GM12801 (cell line): Measurements from ENCODE around the gene SLC12A7.

Source experiments
- TF ChIP-seq, protein P1 (sequence below): IDR thresholded peaks from one replicate; pipeline ENCODE4 v1.5.1; 2011; ENCODE audit warnings: control low read depth; ENCODE audit not compliant: insufficient read length; ENCODE audit errors: extremely low read depth

The SLC12A7 gene

DNA sequence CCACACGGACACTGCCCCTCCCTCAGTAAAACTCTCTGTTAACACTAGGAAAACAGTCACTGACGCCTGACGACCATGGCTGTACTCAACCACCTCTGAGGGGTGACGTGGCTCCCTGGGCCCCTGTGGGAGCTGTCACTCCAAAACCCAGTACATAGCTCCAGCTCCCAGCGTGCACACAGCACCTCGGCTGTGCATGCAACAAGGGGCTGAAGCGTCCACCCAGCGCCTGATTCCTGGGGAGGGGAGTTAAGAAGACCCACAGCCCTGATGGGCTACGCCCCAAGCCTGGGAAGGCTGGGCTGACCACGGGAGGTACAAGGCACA, 36.3 kb downstream of the SLC12A7 start:
- TF ChIP-seq, protein P1, sequence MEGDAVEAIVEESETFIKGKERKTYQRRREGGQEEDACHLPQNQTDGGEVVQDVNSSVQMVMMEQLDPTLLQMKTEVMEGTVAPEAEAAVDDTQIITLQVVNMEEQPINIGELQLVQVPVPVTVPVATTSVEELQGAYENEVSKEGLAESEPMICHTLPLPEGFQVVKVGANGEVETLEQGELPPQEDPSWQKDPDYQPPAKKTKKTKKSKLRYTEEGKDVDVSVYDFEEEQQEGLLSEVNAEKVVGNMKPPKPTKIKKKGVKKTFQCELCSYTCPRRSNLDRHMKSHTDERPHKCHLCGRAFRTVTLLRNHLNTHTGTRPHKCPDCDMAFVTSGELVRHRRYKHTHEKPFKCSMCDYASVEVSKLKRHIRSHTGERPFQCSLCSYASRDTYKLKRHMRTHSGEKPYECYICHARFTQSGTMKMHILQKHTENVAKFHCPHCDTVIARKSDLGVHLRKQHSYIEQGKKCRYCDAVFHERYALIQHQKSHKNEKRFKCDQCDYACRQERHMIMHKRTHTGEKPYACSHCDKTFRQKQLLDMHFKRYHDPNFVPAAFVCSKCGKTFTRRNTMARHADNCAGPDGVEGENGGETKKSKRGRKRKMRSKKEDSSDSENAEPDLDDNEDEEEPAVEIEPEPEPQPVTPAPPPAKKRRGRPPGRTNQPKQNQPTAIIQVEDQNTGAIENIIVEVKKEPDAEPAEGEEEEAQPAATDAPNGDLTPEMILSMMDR, result no peak

DNA sequence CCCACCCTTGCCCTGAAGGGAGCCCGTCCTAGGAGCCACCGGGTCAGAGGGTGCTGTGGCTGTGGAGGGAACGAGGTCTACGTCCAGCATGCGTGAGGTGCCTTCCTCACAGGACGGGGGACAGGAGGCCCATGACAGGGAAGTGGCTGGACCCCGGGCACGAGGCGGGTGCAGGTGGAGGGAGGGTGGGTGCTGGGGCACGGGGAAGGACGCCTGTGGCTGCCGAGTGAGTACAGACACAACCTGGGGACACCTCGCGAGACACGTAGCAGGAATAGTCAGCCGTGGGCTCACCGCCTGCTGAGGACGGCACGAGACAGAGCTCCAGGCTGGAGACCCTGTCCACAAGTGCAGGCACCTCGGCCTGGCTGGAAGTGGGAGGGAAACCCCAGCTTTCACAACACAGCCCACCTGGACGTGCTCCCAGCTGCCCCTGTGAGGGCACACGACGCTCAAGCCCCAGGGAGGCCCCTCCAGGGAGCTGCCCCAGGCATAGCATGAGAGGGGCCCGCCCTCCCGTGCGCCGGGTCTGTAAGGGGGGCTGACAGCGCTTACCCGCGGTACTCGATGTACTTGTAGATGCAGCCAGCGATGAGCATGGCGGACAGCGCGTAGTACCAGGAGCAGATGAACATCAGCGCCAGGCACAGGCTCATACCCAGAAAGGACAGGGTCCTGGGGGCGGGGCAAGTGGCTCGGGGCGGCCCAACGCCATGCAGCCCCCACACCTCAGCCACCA, 36.9 kb downstream of the SLC12A7 start:
- TF ChIP-seq, protein P1, result no peak

DNA sequence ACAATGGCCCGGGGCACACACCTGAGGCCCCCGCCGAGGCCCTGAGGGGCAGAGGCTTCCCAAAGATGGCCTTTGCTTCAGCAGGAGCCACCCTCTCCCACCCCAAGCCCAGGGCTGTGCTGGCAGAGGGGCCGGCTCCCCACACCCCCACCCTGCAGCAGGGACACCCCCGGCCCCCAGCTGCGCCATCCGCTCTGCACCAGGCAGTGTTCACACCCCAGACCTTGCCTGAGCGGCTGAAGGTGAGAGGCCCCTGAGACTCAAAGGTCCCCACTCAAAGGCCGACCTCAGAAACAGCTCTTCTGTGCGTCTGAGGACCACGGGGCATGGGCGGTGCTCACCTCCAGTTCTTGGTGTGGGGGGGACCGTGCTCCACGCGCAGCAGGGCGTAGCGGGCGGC, 37.6 kb downstream of the SLC12A7 start:
- TF ChIP-seq, protein P1, result no peak

DNA sequence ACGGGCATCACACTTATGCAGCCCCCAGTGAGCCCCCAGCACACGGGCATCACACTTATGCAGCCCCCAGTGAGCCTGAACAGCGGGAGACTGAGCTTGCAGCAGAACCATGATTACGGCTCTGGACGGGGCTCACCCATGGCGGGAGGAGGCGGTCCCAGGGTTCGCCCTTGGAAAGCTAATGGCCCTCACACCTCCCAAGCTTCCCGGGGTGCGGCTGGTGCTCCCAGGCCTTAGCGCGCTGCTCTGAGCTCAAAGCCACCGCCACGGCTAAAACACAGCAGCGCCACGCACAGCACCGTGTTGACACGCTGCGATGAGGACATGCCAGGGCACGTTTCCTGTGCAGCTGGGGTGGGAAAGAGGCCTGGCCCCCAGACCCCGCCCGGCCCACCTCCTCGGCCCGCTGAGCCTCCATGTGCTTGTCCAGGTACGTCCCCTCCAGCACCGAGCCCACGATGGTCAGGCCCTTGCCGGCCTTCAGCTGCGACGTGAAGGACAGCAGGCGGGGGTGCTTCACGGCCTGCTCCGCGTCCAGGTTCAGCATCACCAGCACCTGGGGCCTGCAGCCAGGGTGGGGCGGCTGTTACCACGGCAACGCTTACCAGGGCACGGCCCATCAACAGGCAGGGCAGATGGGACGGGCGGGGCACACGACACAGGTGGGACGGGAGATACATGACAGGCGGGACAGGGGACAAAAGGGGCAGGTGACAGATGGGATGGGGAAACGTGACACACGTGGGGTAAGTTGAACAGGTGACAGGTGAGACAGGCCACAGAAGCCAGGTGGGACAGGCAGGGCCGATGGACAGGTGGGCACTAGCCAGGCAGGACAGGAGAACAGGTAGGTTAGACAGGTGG, 38.4 kb downstream of the SLC12A7 start:
- TF ChIP-seq, protein P1, result no peak

DNA sequence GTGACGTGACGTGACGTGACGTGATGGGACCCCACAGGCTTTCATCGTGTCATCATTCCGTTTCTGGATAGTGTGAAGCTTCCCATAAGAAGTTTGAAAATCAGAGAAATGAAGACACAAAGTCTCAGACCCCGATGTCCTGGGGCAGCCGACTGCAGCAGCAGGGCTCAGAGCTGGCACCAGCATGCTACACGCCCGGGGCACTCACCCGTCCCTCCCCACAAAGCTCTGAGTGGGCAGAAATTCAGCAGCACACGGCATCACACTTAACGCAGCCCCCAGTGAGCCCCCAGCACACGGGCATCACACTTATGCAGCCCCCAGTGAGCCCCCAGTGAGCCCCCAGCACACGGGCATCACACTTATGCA, 42.2 kb downstream of the SLC12A7 start:
- TF ChIP-seq, protein P1, result no peak

DNA sequence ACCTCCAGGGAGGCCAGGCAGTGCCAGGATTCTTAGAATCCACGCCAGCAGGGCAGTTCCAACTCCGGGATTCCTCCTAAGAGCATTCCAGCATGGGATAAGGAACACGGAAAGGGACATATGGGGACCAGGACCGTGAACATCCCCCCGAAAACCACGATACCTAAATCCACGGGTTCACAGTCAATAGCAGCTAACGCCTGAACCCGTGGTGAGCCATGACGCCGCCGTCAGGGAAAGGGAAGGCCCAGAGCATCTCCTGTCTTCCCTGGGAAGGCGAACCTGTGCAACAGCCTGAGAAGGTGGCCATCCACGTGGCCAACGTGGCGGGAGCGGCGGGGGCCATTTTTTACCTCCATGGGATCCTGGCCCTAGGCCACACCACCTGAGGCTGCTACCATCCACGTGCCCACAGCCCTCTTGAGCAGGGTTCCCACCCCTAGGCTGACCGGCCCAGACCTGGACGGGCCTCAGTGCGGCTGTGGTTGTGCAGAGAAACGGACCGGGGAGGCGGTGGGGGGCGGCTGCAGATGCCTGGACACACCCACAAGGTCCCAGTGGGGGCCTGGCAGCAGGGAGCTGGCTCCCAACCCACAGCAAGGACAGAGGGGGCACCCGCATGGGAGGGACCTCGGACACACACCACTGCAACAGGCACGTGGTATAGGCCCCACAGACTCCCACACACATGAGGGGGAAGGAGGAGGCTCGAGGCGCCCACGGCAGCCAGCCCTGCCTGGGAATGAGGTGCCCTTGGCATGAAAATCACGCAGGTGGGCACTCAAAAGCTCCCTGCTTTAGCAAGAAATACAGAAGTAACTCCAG, 42.8 kb downstream of the SLC12A7 start:
- TF ChIP-seq, protein P1, result no peak
